ENCODE measurements around the gene PPFIA1.
"Not testable (repeated sequence)": the region's sequence is repeated elsewhere in the genome, so short reads cannot be mapped to it uniquely, and the experiment has no call there.

Gene PPFIA1

DNA sequence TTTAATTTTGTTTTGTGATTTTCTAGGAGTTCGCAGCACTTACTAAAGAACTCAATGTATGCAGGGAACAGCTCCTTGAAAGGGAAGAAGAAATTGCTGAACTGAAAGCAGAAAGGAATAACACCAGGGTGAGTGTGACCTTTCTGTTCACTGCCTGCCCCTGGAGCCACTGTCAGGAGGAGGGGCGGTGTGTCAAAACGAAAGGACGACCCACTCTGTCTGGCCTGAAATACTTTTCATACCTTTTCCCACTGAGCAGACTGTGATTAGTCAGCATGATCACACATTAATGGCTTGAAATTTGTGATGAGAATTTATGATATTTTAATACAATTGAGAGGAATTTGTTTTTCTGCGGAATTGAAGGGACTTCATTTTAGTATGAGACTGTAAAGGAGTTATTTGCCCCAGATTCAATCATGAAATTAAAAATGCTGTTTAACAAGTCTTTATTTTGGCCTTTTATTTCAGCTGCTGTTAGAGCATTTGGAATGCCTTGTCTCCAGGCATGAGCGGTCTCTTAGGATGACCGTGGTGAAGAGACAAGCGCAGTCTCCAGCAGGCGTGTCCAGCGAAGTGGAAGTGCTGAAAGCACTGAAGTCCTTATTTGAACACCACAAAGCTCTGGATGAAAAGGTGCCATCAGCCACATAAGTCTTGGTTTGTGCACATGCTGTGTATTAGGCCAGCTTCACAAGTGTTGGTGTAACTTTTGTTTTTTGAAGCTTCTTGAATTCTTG, 54.1 kb downstream of the PPFIA1 start:
- DNase-seq (ENCODE audit: low read depth in 2 of 2, low spot score in 1 of 2), result no peak

DNA sequence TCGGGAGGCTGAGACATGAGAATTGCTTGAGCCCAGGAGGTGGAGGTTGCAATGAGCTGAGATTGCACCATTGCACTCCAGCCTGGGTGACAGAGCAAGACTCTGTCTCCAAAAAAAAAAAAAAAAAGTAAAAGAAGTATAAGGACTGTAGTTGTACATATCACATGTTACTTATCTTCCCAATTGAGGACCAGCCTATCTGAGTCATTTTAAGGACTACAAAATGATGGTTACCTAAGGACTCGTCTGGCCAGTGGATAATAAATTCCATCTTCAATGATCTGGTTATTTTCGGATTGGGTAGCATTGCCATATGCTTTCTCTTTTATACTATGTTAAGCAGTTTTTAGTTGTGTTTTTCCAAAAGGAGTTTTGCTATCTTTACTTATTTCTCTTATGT, 55.3 kb downstream of the PPFIA1 start:
- no peak for DNase-seq (ENCODE audit: low read depth in 2 of 2, low spot score in 1 of 2)

DNA sequence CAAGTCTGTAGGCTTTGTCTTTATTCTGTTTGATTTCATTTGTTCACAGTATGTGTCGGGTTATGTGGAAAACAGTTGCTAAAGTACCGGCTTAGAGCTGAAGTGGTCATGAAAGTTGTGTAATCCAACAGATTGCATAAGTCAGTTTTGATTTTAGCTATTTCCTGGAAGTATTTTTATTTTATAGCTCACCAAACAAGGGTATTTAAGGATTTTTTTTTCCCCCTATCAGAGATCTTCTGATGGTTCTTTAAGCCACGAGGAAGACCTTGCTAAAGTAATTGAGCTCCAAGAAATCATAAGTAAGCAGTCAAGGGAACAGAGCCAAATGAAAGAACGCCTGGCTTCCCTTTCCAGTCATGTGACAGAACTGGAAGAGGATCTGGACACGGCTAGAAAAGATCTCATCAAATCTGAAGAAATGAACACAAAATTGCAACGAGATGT, 55.9 kb downstream of the PPFIA1 start:
- no peak for DNase-seq (ENCODE audit: low read depth in 2 of 2, low spot score in 1 of 2)

DNA sequence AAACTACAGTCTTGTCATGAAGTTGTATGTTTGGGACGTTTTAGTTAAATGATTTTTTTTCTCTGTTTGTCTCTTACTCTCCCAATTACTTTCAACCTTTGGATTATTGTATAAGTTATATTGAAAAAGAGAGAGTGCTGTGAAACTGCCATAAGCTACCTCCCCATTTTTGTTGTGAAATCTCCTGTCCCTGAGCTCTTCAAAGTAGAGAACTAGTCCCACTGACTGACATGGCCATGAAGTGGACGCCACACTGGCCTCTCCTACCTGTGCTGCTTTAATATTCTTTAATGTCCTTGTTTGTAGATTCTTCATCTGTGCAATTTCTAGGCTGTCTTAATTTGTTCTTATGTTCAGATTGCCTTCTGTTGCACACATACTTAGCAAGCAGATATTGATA, 56.3 kb downstream of the PPFIA1 start:
- no peak for DNase-seq (ENCODE audit: low read depth in 2 of 2, low spot score in 1 of 2)

DNA sequence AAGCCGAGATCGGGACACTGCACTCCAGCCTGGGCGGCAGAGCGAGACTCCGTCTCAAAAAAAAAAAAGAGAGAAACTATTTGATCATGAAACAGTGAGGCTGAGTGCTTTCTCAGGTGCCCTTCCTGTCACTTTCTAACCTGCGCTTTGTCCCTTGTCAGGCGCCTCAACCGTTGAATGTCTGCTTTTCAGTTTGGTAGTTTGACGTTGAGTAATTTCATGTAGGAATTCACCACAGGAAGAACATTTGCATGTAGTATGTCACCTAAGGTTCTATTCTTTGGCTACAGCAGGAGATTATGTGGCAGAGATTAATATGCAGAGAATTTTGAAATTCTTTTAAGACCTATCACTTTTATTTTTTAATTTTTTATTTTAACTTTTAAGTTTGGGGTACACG, 57.2 kb downstream of the PPFIA1 start:
- DNase-seq (ENCODE audit: low read depth in 2 of 2, low spot score in 1 of 2), result no peak

DNA sequence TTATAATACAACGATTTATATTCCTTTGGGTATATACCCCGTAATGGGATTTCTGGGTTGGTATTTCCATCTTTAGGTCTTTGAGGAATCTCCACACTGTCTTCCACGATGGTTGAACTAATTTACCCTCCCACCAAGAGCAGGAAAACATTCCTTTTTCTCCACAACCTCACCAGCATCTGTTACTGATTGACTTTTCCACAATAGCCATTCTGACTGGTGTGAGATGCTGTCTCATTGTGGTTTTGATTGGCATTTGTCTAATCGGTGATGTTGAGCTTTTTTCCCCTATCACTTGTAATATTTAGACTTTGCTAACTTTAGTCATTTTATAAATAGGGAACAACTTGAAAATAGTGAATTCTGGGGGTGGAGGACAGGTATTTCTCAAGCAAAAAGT, 58.1 kb downstream of the PPFIA1 start:
- DNase-seq (ENCODE audit: low read depth in 2 of 2, low spot score in 1 of 2), result no peak

DNA sequence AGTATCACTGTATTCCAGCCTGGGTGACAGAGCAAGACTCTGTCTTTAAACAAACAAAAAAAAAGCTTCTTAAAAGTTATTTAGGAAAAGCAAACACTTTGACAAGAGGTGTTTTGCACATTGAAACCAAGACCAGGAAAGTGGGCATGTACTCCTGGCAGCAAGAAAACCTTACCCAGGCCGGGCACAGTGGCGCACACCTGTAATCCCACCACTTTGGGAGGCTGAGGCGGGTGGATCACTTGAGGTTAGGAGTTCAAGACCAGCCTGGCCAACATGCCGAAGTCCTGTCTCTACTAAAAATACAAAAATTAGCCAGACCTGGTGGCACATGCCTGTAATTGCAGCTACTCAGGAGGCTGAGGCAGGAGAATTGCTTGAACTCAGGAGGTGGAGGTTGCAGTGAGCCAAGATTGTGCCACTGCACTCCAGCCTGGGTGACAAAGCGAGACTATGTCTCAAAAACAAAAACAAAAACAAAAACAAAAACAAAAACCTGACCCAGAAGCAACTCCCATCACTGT, 60.9 kb downstream of the PPFIA1 start:
- not testable (repeated sequence) for DNase-seq (ENCODE audit: low read depth in 2 of 2, low spot score in 1 of 2)

DNA sequence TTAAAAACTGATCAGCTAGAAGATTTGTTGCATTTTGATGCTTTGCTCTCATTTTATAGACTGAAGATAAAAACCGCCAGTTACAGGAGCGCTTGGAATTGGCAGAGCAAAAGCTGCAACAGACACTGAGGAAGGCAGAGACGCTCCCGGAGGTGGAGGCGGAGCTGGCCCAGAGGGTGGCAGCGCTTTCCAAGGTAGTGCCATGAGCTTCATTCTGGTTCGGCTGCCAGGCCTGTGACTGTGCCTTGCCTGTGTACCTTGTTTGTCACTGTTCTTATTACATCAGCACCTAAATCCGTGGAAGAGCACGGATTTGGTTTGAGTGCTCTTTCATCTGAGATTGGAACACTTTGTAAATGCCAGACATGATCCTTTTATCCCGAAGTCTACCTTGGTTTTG, 61.4 kb downstream of the PPFIA1 start:
- no peak for DNase-seq (ENCODE audit: low read depth in 2 of 2, low spot score in 1 of 2)

DNA sequence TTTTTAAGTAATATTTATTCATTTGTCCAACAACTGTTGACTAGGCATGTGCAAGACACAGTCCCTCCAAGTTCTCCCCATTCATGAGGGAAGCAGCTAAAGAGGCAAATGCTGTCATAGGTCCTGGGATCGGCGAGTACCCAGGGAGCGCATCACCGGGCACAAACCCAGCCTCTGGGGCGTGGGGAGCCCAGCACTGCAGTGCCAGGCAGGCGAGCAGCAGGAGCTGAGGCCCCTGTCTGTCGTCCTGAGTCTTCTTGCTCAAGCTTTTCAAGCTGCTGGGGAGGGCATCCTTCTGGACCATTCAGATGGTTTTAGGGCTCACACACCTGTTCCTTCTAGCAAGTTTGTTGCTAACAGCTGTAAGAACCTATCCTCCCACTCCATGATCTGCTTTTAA, 62.1 kb downstream of the PPFIA1 start:
- DNase-seq (ENCODE audit: low read depth in 2 of 2, low spot score in 1 of 2), result no peak

DNA sequence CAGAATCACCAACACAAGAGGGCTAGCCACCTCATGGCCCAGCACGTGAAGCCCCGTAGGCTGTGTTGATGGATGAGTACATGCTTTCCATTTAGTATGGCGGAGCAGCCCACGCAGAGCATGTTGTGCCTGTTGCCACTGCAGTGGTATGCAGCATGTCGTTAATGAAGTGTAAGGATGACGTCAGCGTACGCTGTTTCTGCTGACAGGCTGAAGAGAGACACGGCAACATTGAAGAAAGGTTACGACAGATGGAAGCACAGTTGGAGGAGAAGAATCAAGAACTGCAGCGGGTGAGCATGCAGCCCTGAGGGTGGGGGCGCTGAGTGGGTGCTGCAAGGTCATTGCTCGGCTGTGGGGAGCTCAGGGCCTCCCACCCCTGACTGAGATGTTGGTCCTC, 62.8 kb downstream of the PPFIA1 start:
- DNase-seq (ENCODE audit: low read depth in 2 of 2, low spot score in 1 of 2), result no peak

DNA sequence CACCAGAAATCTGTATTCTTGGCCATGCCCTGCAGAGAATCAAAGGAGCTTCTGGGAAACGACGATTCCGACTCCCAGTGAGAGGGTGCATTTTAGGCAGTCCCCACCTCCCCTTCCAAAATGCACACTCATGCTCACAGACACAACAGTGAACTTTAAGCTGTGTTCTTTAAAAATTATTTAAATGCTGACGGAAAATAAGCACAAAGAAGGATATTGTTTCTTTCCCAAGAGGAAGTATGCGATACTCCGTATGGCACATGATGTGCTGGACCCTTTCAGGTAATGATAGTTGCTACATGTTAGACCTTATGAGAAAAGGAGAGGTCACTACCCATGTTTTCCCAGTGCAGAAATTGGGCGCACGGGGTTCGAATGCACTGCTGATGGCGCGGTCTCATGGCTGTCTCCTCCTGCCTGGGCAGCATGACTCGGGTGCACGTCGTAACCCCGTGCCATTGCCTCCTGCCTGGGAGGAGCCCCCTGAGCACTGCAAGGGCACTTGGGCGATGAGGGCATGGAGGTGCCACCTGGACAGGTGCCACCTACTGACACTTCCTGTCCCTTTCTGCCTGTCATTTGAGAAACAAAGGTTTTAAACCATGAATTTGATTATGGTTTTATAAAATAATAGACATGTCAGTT, 64.0 kb downstream of the PPFIA1 start:
- DNase-seq (ENCODE audit: low read depth in 2 of 2, low spot score in 1 of 2), result no peak

DNA sequence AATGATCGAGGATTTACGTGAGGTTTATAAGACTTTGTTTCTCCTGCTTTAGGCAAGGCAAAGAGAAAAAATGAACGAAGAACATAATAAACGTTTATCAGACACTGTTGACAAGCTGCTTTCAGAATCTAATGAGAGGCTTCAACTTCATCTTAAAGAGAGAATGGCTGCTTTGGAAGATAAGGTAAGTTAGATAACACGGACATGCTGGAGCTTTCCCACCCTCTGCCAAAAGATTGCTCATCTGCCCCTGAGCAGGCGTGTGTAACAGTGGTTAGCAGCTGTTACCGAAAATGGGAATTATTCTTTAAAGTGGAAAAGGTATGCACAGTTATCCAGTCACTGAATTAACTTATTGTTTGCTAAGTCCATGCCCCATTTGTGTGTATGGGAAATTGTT, 65.0 kb downstream of the PPFIA1 start:
- no peak for DNase-seq (ENCODE audit: low read depth in 2 of 2, low spot score in 1 of 2)

DNA sequence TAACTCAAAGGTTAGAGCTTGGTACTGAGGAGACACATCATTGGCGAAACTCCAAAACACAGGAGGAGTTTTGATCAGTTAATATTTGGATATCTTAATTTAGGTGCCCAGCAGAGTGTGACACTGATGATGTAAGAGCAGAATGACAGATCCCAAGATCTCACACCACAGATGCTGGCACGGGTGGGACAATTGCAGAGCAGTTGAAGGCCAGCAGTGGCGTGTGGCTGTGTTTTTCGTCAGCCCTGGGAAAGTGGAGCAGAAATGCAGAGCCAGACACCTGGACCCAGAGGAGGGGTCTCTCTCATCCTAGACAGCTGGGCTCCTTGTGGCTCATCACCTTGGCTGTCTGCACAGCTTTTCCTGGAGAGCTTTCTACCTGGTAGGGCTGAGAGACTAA, 68.1 kb downstream of the PPFIA1 start:
- no peak for DNase-seq (ENCODE audit: low read depth in 2 of 2, low spot score in 1 of 2)

DNA sequence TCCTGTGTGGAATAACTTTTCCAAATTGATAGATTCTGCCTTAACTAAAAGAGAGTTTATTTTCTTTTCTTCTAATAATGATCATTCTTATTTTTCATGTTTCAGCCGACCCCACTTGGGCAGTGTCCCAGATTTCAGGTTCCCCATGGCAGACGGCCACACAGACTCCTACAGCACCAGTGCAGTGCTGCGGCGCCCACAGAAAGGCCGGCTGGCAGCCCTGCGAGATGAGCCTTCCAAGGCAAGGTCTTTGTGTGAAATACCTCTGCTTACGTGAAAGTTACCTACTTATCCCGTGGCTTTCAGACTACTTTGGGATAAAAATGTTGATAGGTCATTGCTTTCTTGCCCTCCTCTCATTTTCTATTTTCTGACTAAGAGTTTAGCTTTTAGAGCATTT, 68.6 kb downstream of the PPFIA1 start:
- DNase-seq (ENCODE audit: low read depth in 2 of 2, low spot score in 1 of 2), result no peak

DNA sequence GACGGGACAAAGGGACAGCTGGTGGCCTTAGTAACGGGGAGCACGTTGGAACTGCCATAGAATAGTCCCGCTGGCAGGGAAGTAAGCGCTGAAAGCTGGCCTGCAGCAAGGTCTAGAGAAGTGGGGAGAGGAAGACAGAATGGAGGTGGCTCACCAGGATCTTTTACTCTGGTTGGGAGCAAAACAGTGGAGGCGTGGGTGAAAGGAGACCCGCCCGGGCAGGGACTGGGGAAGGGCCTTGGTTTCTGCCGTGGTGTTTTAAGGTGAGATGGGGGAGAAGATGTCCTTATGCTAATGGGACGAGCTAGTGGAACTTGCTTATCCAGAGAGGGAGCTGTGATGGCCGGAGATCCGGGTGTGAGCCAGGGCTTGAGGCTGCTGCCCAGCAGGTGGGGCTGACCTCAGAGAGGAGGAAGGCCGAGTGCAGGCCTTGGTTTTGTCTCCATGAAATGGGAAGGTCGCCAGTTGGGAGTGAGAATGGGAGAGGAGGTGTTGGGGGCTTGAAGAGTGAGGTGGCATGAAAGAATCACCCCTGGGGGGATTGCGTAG, 71.5 kb downstream of the PPFIA1 start:
- no peak for DNase-seq (ENCODE audit: low read depth in 2 of 2, low spot score in 1 of 2)

DNA sequence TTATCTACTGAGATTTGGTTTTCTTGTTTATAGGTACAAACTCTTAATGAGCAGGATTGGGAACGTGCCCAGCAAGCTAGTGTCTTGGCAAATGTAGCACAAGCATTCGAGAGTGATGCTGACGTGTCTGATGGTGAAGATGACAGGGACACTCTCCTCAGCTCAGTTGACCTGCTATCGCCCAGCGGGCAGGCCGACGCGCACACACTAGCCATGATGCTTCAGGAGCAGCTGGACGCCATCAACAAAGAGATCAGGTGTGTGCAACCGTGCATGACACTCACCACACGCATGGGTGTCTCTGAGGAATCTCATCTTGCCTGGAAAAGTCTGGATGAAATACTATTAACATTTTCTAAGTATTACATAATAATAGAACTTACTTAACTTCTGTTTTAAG, 73.1 kb downstream of the PPFIA1 start:
- no peak for DNase-seq (ENCODE audit: low read depth in 2 of 2, low spot score in 1 of 2)

DNA sequence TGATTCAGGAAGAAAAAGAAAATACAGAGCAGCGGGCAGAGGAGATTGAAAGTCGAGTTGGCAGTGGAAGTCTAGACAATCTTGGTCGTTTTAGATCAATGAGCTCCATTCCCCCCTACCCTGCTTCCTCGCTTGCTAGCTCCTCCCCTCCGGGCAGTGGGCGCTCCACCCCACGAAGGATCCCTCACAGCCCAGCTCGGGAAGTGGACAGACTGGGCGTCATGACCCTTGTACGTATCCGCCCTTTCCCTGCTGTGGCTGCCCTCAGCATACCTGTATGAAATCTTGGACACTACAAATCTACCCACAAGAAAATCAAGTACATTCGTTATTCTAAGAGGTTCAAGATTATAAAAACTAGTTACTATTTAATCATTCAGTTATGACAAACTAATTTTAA, 77.7 kb downstream of the PPFIA1 start:
- no peak for DNase-seq (ENCODE audit: low read depth in 2 of 2, low spot score in 1 of 2)

DNA sequence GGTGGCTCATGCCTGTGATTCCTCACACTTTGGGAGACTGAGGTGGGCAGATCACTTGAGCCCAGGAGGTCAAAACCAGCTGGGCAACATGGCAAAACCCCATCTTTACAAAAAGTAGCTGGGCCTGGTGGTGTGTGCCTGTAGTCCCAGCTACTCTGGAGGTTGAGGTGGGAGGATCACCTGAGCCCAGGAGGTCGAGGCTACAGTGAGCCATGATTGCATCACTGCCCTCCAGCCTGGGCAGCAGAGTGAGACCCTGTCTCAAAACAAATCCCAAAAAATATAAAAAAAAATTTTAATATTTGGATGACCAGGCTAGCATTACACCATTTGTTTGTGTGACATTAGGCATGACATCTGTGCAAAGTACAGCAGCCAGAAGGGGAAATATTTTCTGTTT, 78.1 kb downstream of the PPFIA1 start:
- no peak for DNase-seq (ENCODE audit: low read depth in 2 of 2, low spot score in 1 of 2)

DNA sequence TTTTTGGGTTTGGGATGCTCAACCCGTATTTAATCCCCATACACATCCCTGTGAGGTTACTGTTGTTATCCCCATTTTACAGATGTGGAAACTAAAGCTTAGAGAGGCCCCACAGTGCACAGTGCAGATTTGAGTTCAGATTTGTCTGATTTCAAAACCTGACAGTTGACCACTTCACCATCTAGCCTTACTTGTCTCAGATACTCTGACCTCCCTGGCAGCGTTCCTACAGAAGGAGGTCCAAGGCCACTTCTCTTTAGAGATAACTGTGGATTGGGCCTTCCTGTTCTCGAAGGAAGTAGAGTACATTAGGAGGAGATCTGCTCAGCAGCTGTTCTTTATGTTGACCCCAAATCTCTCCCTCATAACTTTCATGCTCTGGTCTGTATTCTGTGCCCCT, 81.2 kb downstream of the PPFIA1 start:
- DNase-seq (ENCODE audit: low read depth in 2 of 2, low spot score in 1 of 2), result no peak

DNA sequence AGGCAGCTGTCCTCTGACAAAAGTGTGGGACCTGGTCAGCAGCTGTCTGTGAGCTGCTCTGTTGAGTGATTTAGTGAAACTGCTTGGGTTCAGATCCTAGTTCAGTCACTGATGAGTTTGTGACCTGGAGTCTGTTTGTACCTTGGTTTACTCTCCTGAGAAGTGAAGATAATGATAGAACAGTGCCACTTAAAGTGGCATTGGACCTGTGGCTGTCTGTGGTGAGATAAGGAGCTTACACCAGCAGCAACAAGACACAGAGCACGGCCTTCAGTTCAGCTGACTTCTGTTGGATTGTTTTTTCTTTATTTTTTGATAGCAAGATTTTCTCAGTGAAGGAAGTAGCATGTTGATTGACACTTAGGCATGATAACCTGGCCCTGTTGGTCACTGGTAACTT, 81.6 kb downstream of the PPFIA1 start:
- DNase-seq (ENCODE audit: low read depth in 2 of 2, low spot score in 1 of 2), result no peak

DNA sequence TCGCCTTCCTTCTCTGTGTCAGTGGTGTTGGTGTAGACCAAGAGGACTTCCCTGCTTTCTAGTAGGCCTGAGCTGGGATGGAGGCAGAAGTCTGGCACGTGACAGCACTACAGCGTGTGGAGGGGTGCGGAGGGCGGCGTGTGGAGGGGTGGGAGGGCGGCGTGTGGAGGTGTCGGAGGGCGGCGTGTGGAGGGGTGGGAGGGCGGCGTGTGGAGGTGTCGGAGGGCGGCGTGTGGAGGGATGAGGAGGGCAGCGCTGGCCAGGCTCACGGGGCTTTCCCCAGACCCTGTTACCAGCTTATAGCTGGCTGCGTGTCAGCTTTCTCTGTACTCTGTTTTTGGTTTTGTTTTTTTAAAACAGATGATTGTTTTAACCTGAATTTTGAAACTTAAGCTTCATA, 82.1 kb downstream of the PPFIA1 start:
- no peak for DNase-seq (ENCODE audit: low read depth in 2 of 2, low spot score in 1 of 2)

DNA sequence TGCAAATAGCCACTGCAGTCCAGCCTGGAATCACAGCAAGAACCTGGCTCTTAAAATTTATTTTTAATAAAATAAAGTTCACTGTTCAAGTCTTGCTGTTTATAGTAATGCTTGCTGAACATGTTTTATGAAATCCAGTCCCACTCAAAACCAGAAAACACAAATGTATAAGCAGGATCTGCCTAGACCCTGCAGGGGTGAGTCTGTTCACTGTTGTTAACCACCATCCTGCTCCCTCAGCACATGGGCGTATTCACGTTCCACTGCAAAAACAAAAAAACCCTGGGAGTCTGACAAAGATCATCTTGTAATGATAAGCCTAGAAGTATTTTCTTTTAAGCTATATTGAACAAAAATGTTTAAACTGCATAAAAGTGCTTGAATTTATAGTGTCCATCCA, 82.8 kb downstream of the PPFIA1 start:
- no peak for DNase-seq (ENCODE audit: low read depth in 2 of 2, low spot score in 1 of 2)
